Cerebellar nuclear complex (tissue), 1 donor: ENCODE data around the gene PAPSS2.

Experiments used
- DNase-seq, 2 experiments: peaks; one replicate each; lab custom pipeline; 2025; lab: John Stamatoyannopoulos, UW

PAPSS2 gene

GRCh38 chr10:87750817-87751216 lies 91.1 kb downstream of the PAPSS2 start:
- no peak for DNase-seq

GRCh38 chr10:87751274-87751673 lies 91.6 kb downstream of the PAPSS2 start:
- no peak for DNase-seq

- DNase-seq, result no peak
Measured at GRCh38 chr10:87752566-87752965, 92.9 kb downstream of the PAPSS2 start.

GRCh38 chr10:87753995-87754866 lies 94.6 kb downstream of the PAPSS2 start:
- DNase-seq, result no peak

- DNase-seq, result no peak
Measured at GRCh38 chr10:87757685-87758084, 98.0 kb downstream of the PAPSS2 start.

GRCh38 chr10:87759551-87759950 lies 99.9 kb downstream of the PAPSS2 start:
- no peak for DNase-seq

- no peak for DNase-seq
Measured at GRCh38 chr10:87760195-87760905, 100.7 kb downstream of the PAPSS2 start.

- no peak for DNase-seq
Measured at GRCh38 chr10:87761153-87761552, 101.5 kb downstream of the PAPSS2 start.

- no peak for DNase-seq
Measured at GRCh38 chr10:87761892-87762291, 102.2 kb downstream of the PAPSS2 start.

GRCh38 chr10:87763086-87763861 lies 103.6 kb downstream of the PAPSS2 start:
- DNase-seq, result no peak

GRCh38 chr10:87764072-87764934 lies 104.6 kb downstream of the PAPSS2 start:
- DNase-seq, result no peak

GRCh38 chr10:87765666-87766376 lies 106.1 kb downstream of the PAPSS2 start:
- no peak for DNase-seq

GRCh38 chr10:87767253-87767652 lies 107.6 kb downstream of the PAPSS2 start:
- DNase-seq, result no peak

GRCh38 chr10:87771871-87772500 lies 112.3 kb downstream of the PAPSS2 start:
- DNase-seq, result no peak

GRCh38 chr10:87775766-87776165 lies 116.1 kb downstream of the PAPSS2 start:
- no peak for DNase-seq

GRCh38 chr10:87776328-87776727 lies 116.7 kb downstream of the PAPSS2 start:
- no peak for DNase-seq

- no peak for DNase-seq
Measured at GRCh38 chr10:87781545-87781944, 121.9 kb downstream of the PAPSS2 start.

- no peak for DNase-seq
Measured at GRCh38 chr10:87782721-87783120, 123.0 kb downstream of the PAPSS2 start.

- no peak for DNase-seq
Measured at GRCh38 chr10:87786421-87786820, 126.7 kb downstream of the PAPSS2 start.

- DNase-seq, result no peak
Measured at GRCh38 chr10:87790185-87790584, 130.5 kb downstream of the PAPSS2 start.
